CD4-positive, alpha-beta memory T cell (primary cell): ENCODE measurements around the gene HSD3B1. TPM values are rescaled to one million over a fixed set of nuclear protein-coding genes. Genes with fewer than 3 reads are reported as not detected.
"Not testable (repeated sequence)": the region's sequence is repeated elsewhere in the genome, so short reads cannot be mapped to it uniquely, and the experiment has no call there.

Experiments used
- CTCF ChIA-PET: fragments of 350-600 bp; sonication (Branson Sonifier 250); formaldehyde crosslinking; loops from one replicate; lab custom pipeline; 2021; ENCODE audit warnings: inconsistent platforms; ENCODE audit not compliant: partially characterized antibody; lab: Charles Lee
- POLR2A ChIA-PET: fragments of 350-600 bp; sonication (Branson Sonifier 250); formaldehyde crosslinking; loops from one replicate; lab custom pipeline; 2021; ENCODE audit not compliant: partially characterized antibody; lab: Charles Lee
- DNase-seq, 5 donors: peaks; one replicate each; pipeline versions ENCODE4 v3.0.0 to v3.0.0-alpha.2; 2020 to 2022; ENCODE audit warnings: mixed read lengths in 1 of 5
- H3K27ac ChIP-seq: one replicate; pipeline ENCODE4 v1.7.0; 2013; ENCODE audit warnings: low read depth, low read length
- H3K27me3 ChIP-seq: 2 replicates; pipeline ENCODE4 v1.7.0; 2013; ENCODE audit warnings: mild to moderate bottlenecking, low read length, moderate library complexity; ENCODE audit not compliant: insufficient read depth
- H3K36me3 ChIP-seq: 2 replicates; pipeline ENCODE4 v1.7.0; 2013; ENCODE audit warnings: mild to moderate bottlenecking, low read length, moderate library complexity; ENCODE audit not compliant: insufficient read depth
- H3K4me1 ChIP-seq: 2 replicates; pipeline ENCODE4 v1.7.0; 2013; ENCODE audit warnings: mild to moderate bottlenecking, low read length, moderate library complexity; ENCODE audit not compliant: insufficient read depth
- H3K4me3 ChIP-seq, 2 donors: one replicate each; pipeline ENCODE4 v1.7.0; 2013; ENCODE audit warnings: low read length in 2 of 2, mild to moderate bottlenecking in 1 of 2
- H3K9me3 ChIP-seq, 2 donors: one replicate each; pipeline ENCODE4 v1.7.0; 2013; ENCODE audit warnings: low read length in 2 of 2, control low read depth in 1 of 2; ENCODE audit not compliant: control insufficient read depth in 1 of 2
- H3K27ac Mint-ChIP-seq, 7 donors: one replicate each; pipeline ENCODE4 v1.8.0; 2020 to 2021; ENCODE audit warnings: mixed read lengths in 7 of 7, mild to moderate bottlenecking in 6 of 7, inconsistent platforms in 3 of 7, moderate library complexity in 3 of 7
- H3K27me3 Mint-ChIP-seq, 2 donors: one replicate each; pipeline ENCODE4 v1.8.0; 2020 to 2021; ENCODE audit warnings: mixed read lengths in 2 of 2
- H3K36me3 Mint-ChIP-seq, 2 donors: one replicate each; pipeline ENCODE4 v1.8.0; 2020 to 2021; ENCODE audit warnings: mixed read lengths in 2 of 2, inconsistent platforms in 1 of 2, mild to moderate bottlenecking in 1 of 2
- H3K4me1 Mint-ChIP-seq, 4 donors: one replicate each; pipeline ENCODE4 v1.8.0; 2020 to 2021; ENCODE audit warnings: mixed read lengths in 4 of 4, mild to moderate bottlenecking in 1 of 4
- H3K4me3 Mint-ChIP-seq, 8 donors: one replicate each; pipeline ENCODE4 v1.8.0; 2020 to 2021; ENCODE audit warnings: mixed read lengths in 8 of 8, mild to moderate bottlenecking in 7 of 8, moderate library complexity in 6 of 8, inconsistent platforms in 3 of 8
- H3K9me3 Mint-ChIP-seq, 8 donors: one replicate each; pipeline ENCODE4 v1.8.0; 2020 to 2021; ENCODE audit warnings: mixed read lengths in 8 of 8, mild to moderate bottlenecking in 5 of 8, inconsistent platforms in 3 of 8, moderate library complexity in 1 of 8
- intact Hi-C: fragments of 100-400 bp; cut with micrococcal nuclease; formaldehyde crosslinking; loops from one replicate; pipeline ENCODE4 v1.15.1; 2023
- polyA plus RNA-seq, 2 donors: library from polyadenylated mRNA; unstranded; fragments of 300-500 nt; fragmentation: Illumina TruSeq; gene quantifications; one replicate each; pipeline ENCODE4 v1.2.3, GENCODE V29; 2021
- total RNA-seq, 2 experiments: library from RNA; stranded (reverse); gene quantifications; one replicate each; pipeline ENCODE4 v1.2.3, GENCODE V29; 2021

HSD3B1 gene
- total and polyA plus RNA-seq, 4 experiments from 2014 or later, result not detected

- Mint-ChIP-seq H3K27ac (no peak overlapping the region), H3K36me3 (no peaks in the 10 kb centered on the region), H3K27me3 (peaks cover 2 to 5% of the 10 kb centered on the region in 2 donors), H3K4me1 (no peaks in the 10 kb centered on the region), H3K4me3 (no peak overlapping the region), H3K9me3 (peaks cover 0 to 11% (median 6%) of the 10 kb centered on the region in 8 donors)
- Histone ChIP-seq H3K9me3 (no peaks in the 10 kb centered on the region), H3K4me3 (no peak overlapping the region), H3K36me3 (no peaks in the 10 kb centered on the region), H3K27ac (no peak overlapping the region), H3K4me1 (no peaks in the 10 kb centered on the region), H3K27me3 (no peaks in the 10 kb centered on the region)
- no peak for DNase-seq
- ChIA-PET POLR2A (no interaction called here), CTCF (no interaction called here)
- intact Hi-C loops, result no loop called here
These were observed 16.1 kb upstream of the HSD3B1 start for GRCh38 chr1:119490925-119491324.

GRCh38 chr1:119492763-119493162, 14.2 kb upstream of the HSD3B1 start:
- Histone ChIP-seq H3K27ac (no peak overlapping the region), H3K36me3 (no peaks in the 10 kb centered on the region), H3K4me3 (no peak overlapping the region), H3K27me3 (no peaks in the 10 kb centered on the region), H3K4me1 (no peaks in the 10 kb centered on the region), H3K9me3 (no peaks in the 10 kb centered on the region)
- intact Hi-C loops, result no loop called here
- CTCF ChIA-PET, result no interaction called here
- H3K4me3 Mint-ChIP-seq, result no peak overlapping the region
- no peak overlapping the region for H3K27ac Mint-ChIP-seq
- H3K9me3 Mint-ChIP-seq, result peaks cover 0 to 21% (median 11%) of the 10 kb centered on the region in 8 donors
- DNase-seq, result no peak
- no peaks in the 10 kb centered on the region for H3K4me1 Mint-ChIP-seq
- H3K27me3 Mint-ChIP-seq, result peaks cover 2 to 9% of the 10 kb centered on the region in 2 donors
- POLR2A ChIA-PET, result no interaction called here
- H3K36me3 Mint-ChIP-seq, result no peaks in the 10 kb centered on the region

GRCh38 chr1:119504831-119505230, 2.2 kb upstream of the HSD3B1 start:
- CTCF ChIA-PET, result no interaction called here
- Mint-ChIP-seq H3K9me3 (peaks cover 0 to 8% (median 4%) of the 10 kb centered on the region in 8 donors), H3K27me3 (peaks cover 3% of the 10 kb centered on the region in 2 donors)

GRCh38 chr1:119510046-119510445, 3.0 kb downstream of the HSD3B1 start:
- intact Hi-C loops, result no loop called here

More at GRCh38 chr1:119504831-119505230, 2.2 kb upstream of the HSD3B1 start:
- no peaks in the 10 kb centered on the region for H3K36me3 ChIP-seq
- Mint-ChIP-seq H3K4me3 (no peak overlapping the region), H3K36me3 (no peaks in the 10 kb centered on the region), H3K27ac (no peak overlapping the region), H3K4me1 (no peaks in the 10 kb centered on the region)
- no peak overlapping the region for H3K4me3 ChIP-seq
- intact Hi-C loops, result no loop called here
- no peaks in the 10 kb centered on the region for H3K9me3 ChIP-seq
- POLR2A ChIA-PET, result no interaction called here
- H3K27me3 ChIP-seq, result no peaks in the 10 kb centered on the region
- DNase-seq, result no peak
- no peak overlapping the region for H3K27ac ChIP-seq
- no peaks in the 10 kb centered on the region for H3K4me1 ChIP-seq

GRCh38 chr1:119515221-119515620, 8.2 kb downstream of the HSD3B1 start:
- H3K4me1 Mint-ChIP-seq, result no peaks in the 10 kb centered on the region
- DNase-seq, result no peak
- H3K36me3 Mint-ChIP-seq, result no peaks in the 10 kb centered on the region
- Histone ChIP-seq H3K9me3 (no peaks in the 10 kb centered on the region), H3K4me3 (no peak overlapping the region), H3K4me1 (no peaks in the 10 kb centered on the region), H3K36me3 (no peaks in the 10 kb centered on the region), H3K27ac (no peak overlapping the region), H3K27me3 (no peaks in the 10 kb centered on the region)
- peaks cover 0 to 2% (median under 1%) of the 10 kb centered on the region in 8 donors for H3K9me3 Mint-ChIP-seq
- ChIA-PET CTCF (no interaction called here), POLR2A (no interaction called here)
- H3K27me3 Mint-ChIP-seq, result peaks cover 1 to 6% of the 10 kb centered on the region in 2 donors
- H3K27ac Mint-ChIP-seq, result no peak overlapping the region
- intact Hi-C loops, result no loop called here
- H3K4me3 Mint-ChIP-seq, result no peak overlapping the region

More at GRCh38 chr1:119510046-119510445, 3.0 kb downstream of the HSD3B1 start:
- CTCF ChIA-PET, result no interaction called here
- Histone ChIP-seq H3K4me3 (no peak overlapping the region), H3K27me3 (no peaks in the 10 kb centered on the region), H3K9me3 (no peaks in the 10 kb centered on the region), H3K36me3 (no peaks in the 10 kb centered on the region), H3K27ac (no peak overlapping the region), H3K4me1 (no peaks in the 10 kb centered on the region)
- POLR2A ChIA-PET, result no interaction called here
- no peak overlapping the region for H3K27ac Mint-ChIP-seq
- no peak overlapping the region for H3K4me3 Mint-ChIP-seq
- no peak for DNase-seq
- no peaks in the 10 kb centered on the region for H3K4me1 Mint-ChIP-seq
- peaks cover 0 to 2% (median 0%) of the 10 kb centered on the region in 8 donors for H3K9me3 Mint-ChIP-seq
- H3K36me3 Mint-ChIP-seq, result no peaks in the 10 kb centered on the region
- H3K27me3 Mint-ChIP-seq, result peaks cover 0 to 3% of the 10 kb centered on the region in 2 donors

- H3K27me3 ChIP-seq, result no peaks in the 10 kb centered on the region
- CTCF ChIA-PET, result no interaction called here
- H3K9me3 Mint-ChIP-seq, result peaks cover 0 to 5% (median 1%) of the 10 kb centered on the region in 8 donors
- POLR2A ChIA-PET, result no interaction called here
- no peaks in the 10 kb centered on the region for H3K4me1 ChIP-seq
- H3K36me3 ChIP-seq, result no peaks in the 10 kb centered on the region
- no peak overlapping the region for H3K4me3 ChIP-seq
- H3K27me3 Mint-ChIP-seq, result peaks cover 3 to 6% of the 10 kb centered on the region in 2 donors
- H3K36me3 Mint-ChIP-seq, result no peaks in the 10 kb centered on the region
- H3K4me3 Mint-ChIP-seq, result no peak overlapping the region
- DNase-seq, result no peak
- no peaks in the 10 kb centered on the region for H3K9me3 ChIP-seq
- H3K27ac ChIP-seq, result no peak overlapping the region
- H3K27ac Mint-ChIP-seq, result no peak overlapping the region
- intact Hi-C loops, result no loop called here
- H3K4me1 Mint-ChIP-seq, result no peaks in the 10 kb centered on the region
These were observed 9.2 kb downstream of the HSD3B1 start for GRCh38 chr1:119516247-119516646.

- Histone ChIP-seq H3K4me3 (no peak overlapping the region), H3K36me3 (no peaks in the 10 kb centered on the region), H3K9me3 (no peaks in the 10 kb centered on the region), H3K27me3 (no peaks in the 10 kb centered on the region), H3K4me1 (no peaks in the 10 kb centered on the region), H3K27ac (no peak overlapping the region)
- Mint-ChIP-seq H3K4me1 (no peaks in the 10 kb centered on the region), H3K36me3 (no peaks in the 10 kb centered on the region), H3K4me3 (no peak overlapping the region), H3K27me3 (peaks cover 3 to 6% of the 10 kb centered on the region in 2 donors), H3K27ac (no peak overlapping the region), H3K9me3 (peaks cover 0 to 6% (median 1%) of the 10 kb centered on the region in 8 donors)
- DNase-seq, result no peak
- POLR2A ChIA-PET, result no interaction called here
- intact Hi-C loops, result no loop called here
- CTCF ChIA-PET, result no interaction called here
These were observed 9.7 kb downstream of the HSD3B1 start for GRCh38 chr1:119516680-119517079.

GRCh38 chr1:119517667-119518066, 10.7 kb downstream of the HSD3B1 start:
- DNase-seq, CTCF ChIA-PET, H3K27ac Mint-ChIP-seq, H3K4me3 ChIP-seq, POLR2A ChIA-PET, intact Hi-C loops, H3K27ac ChIP-seq, H3K9me3 ChIP-seq, H3K4me1 ChIP-seq, H3K9me3 Mint-ChIP-seq, H3K4me3 Mint-ChIP-seq, H3K36me3 ChIP-seq, H3K27me3 Mint-ChIP-seq, H3K36me3 Mint-ChIP-seq, H3K27me3 ChIP-seq, H3K4me1 Mint-ChIP-seq: not testable (repeated sequence)
